CD4-positive, alpha-beta T cell treated with Interleukin-4 for 1 hour (primary cell): ENCODE data around the gene TOLLIP.
A peak's percentile ranks its signal among the peaks of the same experiment; 100 is the strongest.
"Not testable (repeated sequence)": the region's sequence is repeated elsewhere in the genome, so short reads cannot be mapped to it uniquely, and the experiment has no call there.

Source experiments
- DNase-seq, 2 donors: peaks; one replicate each; pipeline ENCODE4 v3.0.0-alpha.2; 2020 to 2022

Gene TOLLIP

DNA sequence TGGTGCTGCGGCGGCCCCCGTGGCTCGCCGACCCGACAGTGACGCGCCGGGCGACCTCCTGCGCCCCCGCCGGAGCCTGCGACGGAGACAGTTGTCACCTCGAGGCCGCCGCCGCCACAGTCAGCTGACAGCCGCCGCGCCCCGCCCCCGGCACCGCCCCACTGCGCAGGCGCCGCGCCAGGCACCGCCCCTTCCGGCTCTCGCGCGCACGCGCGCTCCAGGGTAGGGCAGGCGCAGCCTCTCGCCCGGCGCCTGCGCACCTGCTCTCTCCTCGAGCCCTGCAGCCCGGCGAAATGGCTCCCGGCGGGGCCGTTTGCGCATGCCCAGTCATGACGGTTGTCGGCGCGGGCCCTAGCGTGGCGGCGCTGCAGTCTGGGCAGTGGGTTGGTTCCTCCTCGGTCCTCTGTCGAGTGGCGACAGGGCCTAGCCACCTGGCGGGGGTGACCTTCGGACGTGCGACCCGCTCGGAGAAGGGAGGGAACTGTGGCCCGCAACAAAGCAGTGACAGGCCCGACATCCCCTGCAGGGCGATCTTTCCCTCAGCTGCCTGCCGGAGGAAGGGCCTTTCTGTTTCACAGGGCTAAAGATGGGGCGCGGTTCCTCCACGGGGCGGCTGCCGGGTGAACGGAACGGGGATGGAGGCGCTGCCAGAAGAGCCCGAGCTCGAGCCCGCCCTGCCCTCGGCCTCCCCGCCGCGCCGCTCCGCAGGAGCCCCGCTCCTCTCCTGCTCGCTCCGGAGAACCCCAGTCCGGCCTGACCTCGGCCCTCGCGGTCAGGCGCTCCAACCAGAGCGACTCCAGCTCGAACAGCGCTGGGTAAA is at the start of gene TOLLIP:
Gene TOLLIP, minus strand, starts transcription at position 135 of the 820 bp plus-strand sequence. Its CDS starts 134 bp downstream, at position 1.
- DNase-seq: peak; percentile 97

DNA sequence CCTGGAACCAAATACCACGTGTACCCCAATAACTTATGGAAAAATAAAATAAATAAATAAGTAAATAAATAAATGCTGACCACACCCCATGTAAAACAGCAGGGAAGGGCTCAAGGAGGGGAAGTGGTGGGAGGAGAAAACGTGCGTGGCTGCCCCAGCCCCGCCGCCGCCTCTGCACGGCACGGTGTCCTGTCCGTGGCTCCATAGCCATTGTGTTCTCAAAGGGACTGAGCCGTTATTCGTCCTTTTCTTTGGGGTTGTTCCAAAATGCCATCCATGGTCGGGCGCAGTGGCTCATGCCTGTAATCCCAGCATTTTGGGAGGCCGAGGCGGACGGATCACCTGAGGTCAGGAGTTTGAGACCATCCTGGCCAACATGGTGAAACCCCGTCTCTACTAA is 49.5 kb upstream of the TOLLIP start:
- DNase-seq: not testable (repeated sequence)

GRCh38 chr11:1358286-1358685 is 48.9 kb upstream of the TOLLIP start:
- no peak for DNase-seq

DNA sequence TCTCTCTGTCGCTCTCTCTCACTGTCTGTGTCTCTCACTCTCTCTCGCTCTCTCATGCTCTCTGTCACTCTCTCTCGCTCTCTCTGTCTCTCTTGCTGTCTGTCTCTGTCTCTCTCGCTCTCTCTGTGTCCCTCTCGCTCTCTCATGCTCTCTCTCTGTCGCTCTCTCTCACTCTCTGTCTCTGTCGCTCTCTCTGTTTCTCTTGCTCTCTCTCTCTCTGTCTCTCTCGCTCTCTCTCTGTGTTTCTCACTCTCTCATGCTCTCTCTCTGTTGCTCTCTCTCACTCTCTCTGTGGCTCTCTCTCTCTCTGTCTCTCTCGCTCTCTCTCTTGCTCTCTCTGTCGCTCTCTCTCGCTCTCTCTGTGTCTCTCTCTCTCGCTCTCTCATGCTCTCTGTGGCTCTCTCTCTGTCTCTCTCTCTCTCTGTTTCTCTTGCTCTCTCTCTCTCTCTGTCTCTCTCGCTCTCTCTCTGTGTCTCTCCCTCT is 47.1 kb upstream of the TOLLIP start:
- no peak for DNase-seq

- no peak for DNase-seq
These were observed 46.6 kb upstream of the TOLLIP start for GRCh38 chr11:1356007-1356435.

DNA sequence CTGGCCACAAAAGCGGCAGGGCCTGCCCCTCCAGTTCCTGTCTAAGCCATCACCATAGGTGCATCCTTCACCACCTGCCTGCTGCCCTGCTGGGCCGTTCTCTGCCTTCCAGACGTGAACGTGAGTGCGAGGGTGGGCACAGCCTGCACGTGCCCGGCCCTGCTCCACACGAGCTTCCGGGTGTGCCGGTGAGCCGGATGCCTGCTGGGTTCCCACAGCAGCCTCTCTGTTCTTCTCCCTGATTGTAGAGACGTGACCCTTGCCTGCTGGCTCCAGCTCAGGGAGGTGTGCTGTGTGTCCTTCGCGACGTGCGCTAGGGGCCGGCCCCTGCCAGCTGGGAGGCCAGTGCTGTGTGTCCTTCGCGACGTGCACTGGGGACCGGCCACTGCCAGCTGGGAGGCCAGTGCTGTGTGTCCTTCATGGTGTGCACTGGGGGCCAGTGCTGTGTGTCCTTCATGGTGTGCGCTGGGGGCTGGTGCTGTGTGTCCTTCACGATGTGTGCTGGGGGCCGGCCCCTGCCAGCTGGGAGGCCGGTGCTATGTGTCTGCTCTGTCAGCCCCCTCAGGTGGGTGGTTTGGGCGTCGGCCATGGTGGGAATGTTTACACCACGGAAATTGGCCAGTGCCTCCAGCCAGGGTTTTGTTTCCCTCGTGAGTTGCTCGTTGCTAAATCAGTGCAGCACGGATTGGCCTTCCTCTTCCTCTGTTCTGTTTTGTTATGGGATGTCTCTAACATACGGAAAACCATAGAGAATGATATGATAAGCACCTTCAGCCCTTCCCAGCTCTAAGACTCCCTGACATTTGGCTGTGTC is 44.9 kb upstream of the TOLLIP start:
- no peak for DNase-seq

DNA sequence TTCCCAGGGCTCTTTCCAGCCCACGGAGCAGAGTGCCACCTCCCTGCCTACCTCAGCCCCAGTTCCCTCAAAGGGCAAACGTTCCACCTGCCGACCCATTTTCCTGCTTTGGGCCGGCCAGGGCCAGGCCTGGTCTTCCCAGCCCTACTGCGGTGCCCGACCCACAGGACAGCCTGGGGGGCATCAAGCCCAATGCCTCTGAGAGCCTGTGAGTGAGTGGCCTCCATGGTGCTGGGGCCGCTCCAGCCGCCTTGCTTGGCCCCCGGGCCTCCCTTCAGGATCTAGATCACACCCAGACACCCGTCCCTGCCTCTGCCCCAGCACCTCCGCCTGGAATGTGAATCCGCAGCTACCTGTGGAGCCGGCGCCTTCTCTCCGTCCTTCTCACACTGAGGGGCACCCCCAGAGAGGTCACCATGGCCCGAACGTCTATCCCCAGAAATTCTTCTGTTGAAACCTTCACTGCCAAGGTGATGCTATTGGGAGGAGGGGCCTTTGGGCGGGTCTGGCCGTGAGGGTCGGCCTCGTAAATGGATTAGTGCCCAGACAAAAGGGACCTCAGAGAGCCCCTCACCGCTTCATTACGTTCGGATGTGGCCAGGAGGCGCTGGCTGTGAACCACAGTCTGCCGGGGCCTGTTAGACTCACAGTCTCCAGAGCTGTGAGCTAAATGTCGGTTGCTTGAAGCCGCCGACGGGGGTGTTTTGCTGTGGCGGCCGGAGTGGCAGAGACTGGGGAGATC is 44.1 kb upstream of the TOLLIP start:
- DNase-seq: no peak

- DNase-seq: no peak
These were observed 43.4 kb upstream of the TOLLIP start for GRCh38 chr11:1352696-1353382.

DNA sequence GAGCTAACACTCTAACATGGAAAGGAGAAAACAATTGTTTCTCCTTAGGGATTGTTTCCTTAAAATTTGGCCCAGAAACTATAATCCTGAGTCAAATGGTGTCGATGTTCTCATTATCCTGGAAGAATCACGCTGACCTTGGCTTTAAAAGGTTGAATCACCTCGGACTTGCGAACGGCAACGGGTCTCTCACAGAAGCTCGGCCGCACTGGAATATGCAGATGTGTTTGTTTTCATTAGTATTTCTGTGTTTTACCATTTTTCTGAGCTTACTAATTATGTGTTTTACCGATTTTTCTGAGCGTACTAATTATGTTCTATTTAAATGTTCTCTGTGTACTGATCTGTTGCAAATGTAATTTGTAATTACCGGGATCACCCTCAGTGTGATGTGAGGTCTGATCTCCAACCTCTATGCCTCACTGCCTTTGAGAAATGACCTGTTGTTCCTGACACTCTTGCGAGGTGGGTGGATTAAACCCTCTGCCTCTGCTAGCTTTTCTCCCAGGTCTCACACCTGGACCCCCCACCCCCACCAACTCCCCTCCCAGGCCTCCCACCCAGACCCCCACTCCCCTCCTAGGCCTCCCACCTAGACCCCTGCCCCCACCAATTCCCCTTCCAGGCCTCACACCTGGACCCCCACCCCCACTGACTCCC is 42.0 kb upstream of the TOLLIP start:
- no peak for DNase-seq

DNA sequence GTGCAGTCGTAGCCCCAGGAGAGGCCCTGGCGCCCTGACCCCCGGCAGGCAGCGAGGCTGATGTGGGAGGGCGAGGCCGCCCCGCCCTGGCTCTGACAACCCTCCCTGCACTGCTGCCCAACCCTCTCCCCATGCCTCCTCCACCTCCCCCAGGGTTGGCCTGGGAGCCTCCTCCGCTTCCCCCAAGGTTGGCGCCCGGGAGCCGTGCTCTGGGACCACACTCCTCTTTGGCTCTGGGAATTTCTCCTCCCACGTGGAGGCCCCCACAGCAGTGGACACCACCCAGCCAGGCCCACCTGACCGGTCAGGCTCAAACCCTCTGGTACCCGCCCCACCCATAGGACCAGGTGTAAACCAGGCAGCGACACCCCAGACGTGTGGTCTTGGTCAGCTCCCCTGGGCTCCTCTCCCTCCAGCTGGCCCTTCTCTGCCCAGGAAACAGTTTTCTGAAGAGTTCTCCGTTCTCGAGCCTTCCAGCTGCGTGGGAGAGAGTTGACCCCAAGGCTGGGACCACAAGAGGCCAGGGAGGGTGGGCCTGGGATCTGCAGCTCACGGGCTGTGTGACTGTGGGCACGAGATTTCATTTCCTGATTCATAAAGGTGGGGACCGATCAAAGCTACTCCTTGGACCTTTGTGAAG is 40.8 kb upstream of the TOLLIP start:
- no peak for DNase-seq

DNA sequence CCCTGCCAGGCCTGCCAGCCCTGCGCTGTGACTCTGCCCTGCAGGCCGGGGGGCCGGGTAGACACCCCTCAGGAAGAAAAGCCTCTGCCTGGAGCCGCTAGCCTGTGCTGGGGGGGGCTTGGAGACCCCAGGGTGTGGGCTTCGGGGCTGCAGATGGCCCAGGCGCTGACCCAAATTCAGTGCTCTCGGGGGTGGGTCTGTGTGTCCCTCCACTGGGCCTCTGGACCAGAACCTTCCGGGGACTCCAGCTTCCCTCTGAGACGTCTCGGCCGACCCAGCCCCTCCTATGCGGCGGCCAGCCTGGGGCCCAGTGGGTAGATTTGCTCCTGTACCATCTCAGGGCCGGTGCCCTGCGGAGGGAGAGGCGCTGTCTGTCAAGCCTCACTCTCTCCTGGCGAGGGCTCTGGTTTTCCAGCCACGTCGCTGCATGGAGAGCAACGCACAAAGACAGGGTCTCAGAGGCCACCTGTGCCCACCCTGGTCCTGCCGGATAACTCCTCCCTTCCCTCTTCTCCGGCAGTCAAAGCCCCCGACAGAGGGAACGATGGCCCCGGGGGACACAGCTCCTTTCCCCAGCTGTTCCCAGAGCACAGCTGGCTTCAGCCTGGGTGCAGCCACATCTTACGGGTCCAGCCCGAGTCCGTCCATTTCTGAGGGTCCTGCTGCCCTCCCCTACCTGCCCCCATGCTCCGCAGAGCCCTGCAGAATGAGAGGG is 40.1 kb upstream of the TOLLIP start:
- DNase-seq: no peak

GRCh38 chr11:1348796-1349326 is 39.4 kb upstream of the TOLLIP start:
- no peak for DNase-seq

DNA sequence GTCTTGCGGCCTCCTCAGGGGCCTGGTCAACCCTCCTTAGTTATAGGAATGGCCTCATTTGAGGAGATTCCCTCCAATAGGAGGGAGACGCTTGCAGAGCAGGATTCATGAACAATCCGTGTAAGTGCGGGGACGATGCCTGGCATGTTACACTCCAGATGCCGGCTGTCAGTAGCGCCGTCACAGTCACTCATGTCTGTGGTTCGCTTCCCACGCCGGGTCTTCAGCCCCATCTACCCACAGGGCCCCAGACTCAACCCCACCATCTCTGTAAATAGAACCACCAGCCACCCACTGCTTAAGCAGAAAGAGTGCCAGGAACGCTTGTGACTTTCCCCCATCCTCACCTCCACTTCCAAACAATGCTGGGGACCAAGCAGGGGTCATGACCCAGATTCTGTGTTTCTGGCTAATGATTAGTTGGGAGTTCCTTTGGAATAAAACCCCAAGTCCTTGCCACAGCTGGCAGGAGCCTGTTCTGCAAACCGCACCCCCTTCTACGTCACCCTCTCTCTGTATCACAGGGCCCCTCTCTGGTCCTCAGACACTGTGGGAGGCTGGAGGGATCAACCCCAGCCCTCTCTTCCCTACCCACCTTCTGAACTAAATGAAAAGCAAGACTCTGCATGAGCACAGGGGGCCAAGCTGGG is 38.8 kb upstream of the TOLLIP start:
- no peak for DNase-seq

DNA sequence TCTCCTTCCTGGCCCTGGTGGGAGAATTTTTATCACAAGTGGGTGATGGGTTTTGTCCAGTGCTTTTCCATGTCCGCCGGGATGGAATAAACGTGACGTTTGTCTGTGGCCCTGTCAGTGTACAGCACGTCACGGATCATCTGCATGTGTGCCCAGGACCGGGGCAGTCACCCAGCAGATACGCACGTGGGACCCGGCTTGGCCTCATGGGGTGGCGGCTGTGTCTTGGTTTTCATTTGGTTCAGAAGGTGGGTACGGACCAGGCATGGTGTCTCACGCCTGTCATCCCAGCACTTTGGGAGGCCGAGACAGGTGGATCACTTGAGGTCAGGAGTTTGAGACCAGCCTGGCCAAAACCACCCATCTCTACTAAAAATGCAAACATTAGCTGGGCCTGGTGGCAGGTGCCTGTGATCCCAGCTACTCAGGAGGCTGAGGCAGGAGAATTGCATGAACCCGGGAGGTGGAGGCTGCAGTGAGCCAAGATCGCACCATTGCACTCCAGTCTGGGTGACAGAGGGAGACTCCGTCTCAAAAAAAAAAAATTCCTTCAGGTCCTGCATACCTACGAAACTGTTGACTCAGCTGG is 38.1 kb upstream of the TOLLIP start:
- DNase-seq: not testable (repeated sequence)

DNA sequence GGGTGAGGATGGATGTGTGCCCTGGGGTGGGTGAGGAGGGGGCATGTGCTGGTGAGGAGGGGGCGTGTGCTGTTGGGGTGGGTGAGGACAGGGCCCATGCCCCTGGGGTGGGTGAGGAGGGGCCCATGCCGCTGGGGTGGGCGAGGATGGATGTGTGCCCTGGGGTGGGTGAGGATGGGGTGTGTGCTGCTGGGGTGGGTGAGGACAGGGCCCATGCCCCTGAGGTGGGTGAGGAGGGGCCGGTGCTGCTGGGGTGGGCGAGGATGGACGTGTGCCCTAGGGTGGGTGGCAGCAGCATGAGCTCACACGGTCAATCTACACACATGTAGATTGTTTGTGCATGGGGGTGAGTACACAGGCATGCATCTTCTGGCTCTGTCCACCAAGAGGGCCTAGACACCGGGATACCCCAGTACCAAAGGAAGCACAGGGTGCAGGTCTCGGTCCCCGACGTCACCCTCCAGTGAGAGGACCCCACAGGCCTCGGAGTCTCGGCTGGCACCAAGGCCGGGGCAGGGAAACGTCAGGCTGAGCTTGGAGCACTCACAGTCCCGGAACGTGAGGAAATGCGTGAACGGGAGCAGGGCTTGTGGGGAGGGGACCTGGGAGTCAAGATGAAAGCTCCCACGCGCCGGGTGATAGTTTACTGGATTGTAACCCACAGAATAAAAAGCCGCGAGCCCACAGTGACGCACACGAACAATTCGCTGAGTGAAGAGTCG is 37.4 kb upstream of the TOLLIP start:
- no peak for DNase-seq

- no peak for DNase-seq
These were observed 36.5 kb upstream of the TOLLIP start for GRCh38 chr11:1345737-1346513.

GRCh38 chr11:1344056-1344635 is 34.7 kb upstream of the TOLLIP start:
- no peak for DNase-seq
